K562 (cell line): ENCODE data around the gene NUP43. TPM values are rescaled to one million over a fixed set of nuclear protein-coding genes. Genes with fewer than 3 reads are reported as not detected.

Source experiments
- BACH1 ChIP-seq: fragments of 200-800 bp; sonication (Bioruptor generic); IDR thresholded peaks from 2 replicates; pipeline ENCODE4 v1.6.1; 2016; ENCODE audit warnings: missing genetic modification characterization, missing compliant biosample characterization
- COPS2 ChIP-seq: fragments of 450-650 bp; conservative IDR thresholded peaks from 2 replicates; pipeline ENCODE4 v1.6.1; 2016; ENCODE audit warnings: mild to moderate bottlenecking, moderate library complexity
- NFATC3 ChIP-seq: fragments of 450-650 bp; IDR thresholded peaks from 2 replicates; pipeline ENCODE4 v1.6.1; 2017; ENCODE audit warnings: mild to moderate bottlenecking
- NFXL1 ChIP-seq: fragments of 450-650 bp; formaldehyde crosslinking; IDR thresholded peaks from 2 replicates; pipeline ENCODE4 v1.4.0; 2021; ENCODE audit warnings: mild to moderate bottlenecking
- NR2C2 ChIP-seq, 2 experiments: fragments of 200-800 bp in 1 of 2; sonication (Bioruptor generic) in 1 of 2; sonication (generic) in 1 of 2; formaldehyde crosslinking in 1 of 2; IDR thresholded peaks; 2 replicates each; pipeline versions ENCODE4 v1.6.1 to v1.8.0; 2016 to 2022; ENCODE audit warnings: mild to moderate bottlenecking in 1 of 2, missing compliant biosample characterization in 1 of 2, missing genetic modification characterization in 1 of 2, missing genetic modification reagents in 1 of 2
- POLR2A ChIP-seq: fragments of 450-650 bp; conservative IDR thresholded peaks from 2 replicates; pipeline ENCODE4 v1.6.1; 2016
- SPI1 ChIP-seq: IDR thresholded peaks from 2 replicates; pipeline ENCODE4 v1.6.1; 2011; ENCODE audit warnings: low read depth, low read length, control low read depth, borderline replicate concordance
- ZNF165 ChIP-seq: fragments of 250-450 bp; sonication (Bioruptor Pico); IDR thresholded peaks from 2 replicates; pipeline ENCODE4 v1.4.0; 2020; ENCODE audit warnings: borderline replicate concordance
- ZNF445 ChIP-seq: fragments of 250-450 bp; sonication (Bioruptor Pico); IDR thresholded peaks from 2 replicates; pipeline ENCODE4 v1.4.0; 2020; ENCODE audit warnings: low read depth, mild to moderate bottlenecking, moderate library complexity
- polyA plus RNA-seq, 8 experiments: library from polyadenylated mRNA; depleted of rRNA in 4 of 8; stranded (reverse) in 5 of 8; unstranded in 3 of 8; fragments of >200 nt; fragmentation: Nextera tagmentation in 2 of 8; fragmentation: Illumina TruSeq in 1 of 8; extraction: Ambion mirVana in 2 of 8; extraction: Trizol in 1 of 8; gene quantifications; 2 replicates each; pipeline versions ENCODE4 v1.2.1 to v1.2.3, GENCODE V29; 2011 to 2014; ENCODE audit warnings: inconsistent platforms in 1 of 8, missing spikeins in 1 of 8
- total RNA-seq, 7 experiments: library from RNA; depleted of rRNA in 6 of 7; stranded (reverse); fragments of >200 nt in 6 of 7; fragmentation: Illumina TruSeq in 2 of 7; extraction: Trizol in 2 of 7; gene quantifications; 2 replicates each; pipeline versions ENCODE4 v1.2.1 to v1.2.3, GENCODE V29; 2011 to 2021; ENCODE audit warnings: low replicate concordance in 1 of 7
- TF ChIP-seq, protein P1 (sequence below): fragments of 200-600 bp; sonication (generic); IDR thresholded peaks from one replicate; pipeline ENCODE4 v1.6.1; 2012; ENCODE audit warnings: mild to moderate bottlenecking, low read depth, low read length, inconsistent platforms
- TF ChIP-seq, protein P2 (sequence below): fragments of 250-450 bp; sonication (Bioruptor Pico); IDR thresholded peaks from 2 replicates; pipeline ENCODE4 v1.9.0; 2021; ENCODE audit warnings: mild to moderate bottlenecking, inconsistent platforms
- TF ChIP-seq, protein P3 (sequence below), 2 experiments: fragments of 250-450 bp in 1 of 2; fragments of 450-650 bp in 1 of 2; sonication (Bioruptor Pico) in 1 of 2; IDR thresholded peaks; 2 replicates each; pipeline versions ENCODE4 v1.6.1 to v1.8.0; 2016 to 2021; ENCODE audit warnings: mild to moderate bottlenecking in 2 of 2, moderate library complexity in 2 of 2, missing compliant biosample characterization in 1 of 2, missing genetic modification characterization in 1 of 2
- TF ChIP-seq, protein P4 (sequence below): fragments of 450-650 bp; formaldehyde crosslinking; IDR thresholded peaks from 2 replicates; pipeline ENCODE4 v1.4.0; 2022; ENCODE audit warnings: mild to moderate bottlenecking, moderate library complexity

The NUP43 gene
- total and polyA plus RNA-seq, 9 of the 15 experiments (the other 6 are each of a cell fraction or from before 2014, with no cell fraction given), result 28.9 to 136 (median 67.4) TPM

DNA sequence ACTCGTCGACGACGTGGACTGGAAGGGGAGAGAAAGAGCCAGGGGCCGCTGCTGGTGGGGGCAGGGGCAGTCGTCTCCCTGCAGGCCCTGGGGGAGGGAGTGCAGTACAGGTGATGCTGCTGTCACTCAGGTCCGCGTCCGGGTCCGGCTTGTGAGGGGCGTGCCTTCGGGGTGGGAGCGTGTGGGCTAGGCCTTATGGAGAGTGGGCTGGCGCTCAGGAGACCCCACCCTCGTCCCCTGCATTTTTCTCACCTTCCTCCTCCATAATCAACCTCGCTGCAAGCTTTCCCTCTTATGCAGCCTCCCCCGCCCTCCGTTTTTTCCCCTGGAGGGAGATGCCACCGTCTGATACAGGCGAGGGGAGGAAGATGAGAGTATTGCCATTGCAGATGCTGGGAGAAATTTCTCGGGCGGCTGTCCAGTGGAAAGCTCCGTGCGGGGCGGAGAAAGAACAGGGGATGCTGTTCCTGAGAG lies 3.8 kb upstream of the NUP43 start (continued):
- TF ChIP-seq, protein P1, sequence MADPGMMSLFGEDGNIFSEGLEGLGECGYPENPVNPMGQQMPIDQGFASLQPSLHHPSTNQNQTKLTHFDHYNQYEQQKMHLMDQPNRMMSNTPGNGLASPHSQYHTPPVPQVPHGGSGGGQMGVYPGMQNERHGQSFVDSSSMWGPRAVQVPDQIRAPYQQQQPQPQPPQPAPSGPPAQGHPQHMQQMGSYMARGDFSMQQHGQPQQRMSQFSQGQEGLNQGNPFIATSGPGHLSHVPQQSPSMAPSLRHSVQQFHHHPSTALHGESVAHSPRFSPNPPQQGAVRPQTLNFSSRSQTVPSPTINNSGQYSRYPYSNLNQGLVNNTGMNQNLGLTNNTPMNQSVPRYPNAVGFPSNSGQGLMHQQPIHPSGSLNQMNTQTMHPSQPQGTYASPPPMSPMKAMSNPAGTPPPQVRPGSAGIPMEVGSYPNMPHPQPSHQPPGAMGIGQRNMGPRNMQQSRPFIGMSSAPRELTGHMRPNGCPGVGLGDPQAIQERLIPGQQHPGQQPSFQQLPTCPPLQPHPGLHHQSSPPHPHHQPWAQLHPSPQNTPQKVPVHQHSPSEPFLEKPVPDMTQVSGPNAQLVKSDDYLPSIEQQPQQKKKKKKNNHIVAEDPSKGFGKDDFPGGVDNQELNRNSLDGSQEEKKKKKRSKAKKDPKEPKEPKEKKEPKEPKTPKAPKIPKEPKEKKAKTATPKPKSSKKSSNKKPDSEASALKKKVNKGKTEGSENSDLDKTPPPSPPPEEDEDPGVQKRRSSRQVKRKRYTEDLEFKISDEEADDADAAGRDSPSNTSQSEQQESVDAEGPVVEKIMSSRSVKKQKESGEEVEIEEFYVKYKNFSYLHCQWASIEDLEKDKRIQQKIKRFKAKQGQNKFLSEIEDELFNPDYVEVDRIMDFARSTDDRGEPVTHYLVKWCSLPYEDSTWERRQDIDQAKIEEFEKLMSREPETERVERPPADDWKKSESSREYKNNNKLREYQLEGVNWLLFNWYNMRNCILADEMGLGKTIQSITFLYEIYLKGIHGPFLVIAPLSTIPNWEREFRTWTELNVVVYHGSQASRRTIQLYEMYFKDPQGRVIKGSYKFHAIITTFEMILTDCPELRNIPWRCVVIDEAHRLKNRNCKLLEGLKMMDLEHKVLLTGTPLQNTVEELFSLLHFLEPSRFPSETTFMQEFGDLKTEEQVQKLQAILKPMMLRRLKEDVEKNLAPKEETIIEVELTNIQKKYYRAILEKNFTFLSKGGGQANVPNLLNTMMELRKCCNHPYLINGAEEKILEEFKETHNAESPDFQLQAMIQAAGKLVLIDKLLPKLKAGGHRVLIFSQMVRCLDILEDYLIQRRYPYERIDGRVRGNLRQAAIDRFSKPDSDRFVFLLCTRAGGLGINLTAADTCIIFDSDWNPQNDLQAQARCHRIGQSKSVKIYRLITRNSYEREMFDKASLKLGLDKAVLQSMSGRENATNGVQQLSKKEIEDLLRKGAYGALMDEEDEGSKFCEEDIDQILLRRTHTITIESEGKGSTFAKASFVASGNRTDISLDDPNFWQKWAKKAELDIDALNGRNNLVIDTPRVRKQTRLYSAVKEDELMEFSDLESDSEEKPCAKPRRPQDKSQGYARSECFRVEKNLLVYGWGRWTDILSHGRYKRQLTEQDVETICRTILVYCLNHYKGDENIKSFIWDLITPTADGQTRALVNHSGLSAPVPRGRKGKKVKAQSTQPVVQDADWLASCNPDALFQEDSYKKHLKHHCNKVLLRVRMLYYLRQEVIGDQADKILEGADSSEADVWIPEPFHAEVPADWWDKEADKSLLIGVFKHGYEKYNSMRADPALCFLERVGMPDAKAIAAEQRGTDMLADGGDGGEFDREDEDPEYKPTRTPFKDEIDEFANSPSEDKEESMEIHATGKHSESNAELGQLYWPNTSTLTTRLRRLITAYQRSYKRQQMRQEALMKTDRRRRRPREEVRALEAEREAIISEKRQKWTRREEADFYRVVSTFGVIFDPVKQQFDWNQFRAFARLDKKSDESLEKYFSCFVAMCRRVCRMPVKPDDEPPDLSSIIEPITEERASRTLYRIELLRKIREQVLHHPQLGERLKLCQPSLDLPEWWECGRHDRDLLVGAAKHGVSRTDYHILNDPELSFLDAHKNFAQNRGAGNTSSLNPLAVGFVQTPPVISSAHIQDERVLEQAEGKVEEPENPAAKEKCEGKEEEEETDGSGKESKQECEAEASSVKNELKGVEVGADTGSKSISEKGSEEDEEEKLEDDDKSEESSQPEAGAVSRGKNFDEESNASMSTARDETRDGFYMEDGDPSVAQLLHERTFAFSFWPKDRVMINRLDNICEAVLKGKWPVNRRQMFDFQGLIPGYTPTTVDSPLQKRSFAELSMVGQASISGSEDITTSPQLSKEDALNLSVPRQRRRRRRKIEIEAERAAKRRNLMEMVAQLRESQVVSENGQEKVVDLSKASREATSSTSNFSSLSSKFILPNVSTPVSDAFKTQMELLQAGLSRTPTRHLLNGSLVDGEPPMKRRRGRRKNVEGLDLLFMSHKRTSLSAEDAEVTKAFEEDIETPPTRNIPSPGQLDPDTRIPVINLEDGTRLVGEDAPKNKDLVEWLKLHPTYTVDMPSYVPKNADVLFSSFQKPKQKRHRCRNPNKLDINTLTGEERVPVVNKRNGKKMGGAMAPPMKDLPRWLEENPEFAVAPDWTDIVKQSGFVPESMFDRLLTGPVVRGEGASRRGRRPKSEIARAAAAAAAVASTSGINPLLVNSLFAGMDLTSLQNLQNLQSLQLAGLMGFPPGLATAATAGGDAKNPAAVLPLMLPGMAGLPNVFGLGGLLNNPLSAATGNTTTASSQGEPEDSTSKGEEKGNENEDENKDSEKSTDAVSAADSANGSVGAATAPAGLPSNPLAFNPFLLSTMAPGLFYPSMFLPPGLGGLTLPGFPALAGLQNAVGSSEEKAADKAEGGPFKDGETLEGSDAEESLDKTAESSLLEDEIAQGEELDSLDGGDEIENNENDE, result no peak
- no peak for TF ChIP-seq COPS2
- TF ChIP-seq SPI1, result no peak
- TF ChIP-seq, protein P2, sequence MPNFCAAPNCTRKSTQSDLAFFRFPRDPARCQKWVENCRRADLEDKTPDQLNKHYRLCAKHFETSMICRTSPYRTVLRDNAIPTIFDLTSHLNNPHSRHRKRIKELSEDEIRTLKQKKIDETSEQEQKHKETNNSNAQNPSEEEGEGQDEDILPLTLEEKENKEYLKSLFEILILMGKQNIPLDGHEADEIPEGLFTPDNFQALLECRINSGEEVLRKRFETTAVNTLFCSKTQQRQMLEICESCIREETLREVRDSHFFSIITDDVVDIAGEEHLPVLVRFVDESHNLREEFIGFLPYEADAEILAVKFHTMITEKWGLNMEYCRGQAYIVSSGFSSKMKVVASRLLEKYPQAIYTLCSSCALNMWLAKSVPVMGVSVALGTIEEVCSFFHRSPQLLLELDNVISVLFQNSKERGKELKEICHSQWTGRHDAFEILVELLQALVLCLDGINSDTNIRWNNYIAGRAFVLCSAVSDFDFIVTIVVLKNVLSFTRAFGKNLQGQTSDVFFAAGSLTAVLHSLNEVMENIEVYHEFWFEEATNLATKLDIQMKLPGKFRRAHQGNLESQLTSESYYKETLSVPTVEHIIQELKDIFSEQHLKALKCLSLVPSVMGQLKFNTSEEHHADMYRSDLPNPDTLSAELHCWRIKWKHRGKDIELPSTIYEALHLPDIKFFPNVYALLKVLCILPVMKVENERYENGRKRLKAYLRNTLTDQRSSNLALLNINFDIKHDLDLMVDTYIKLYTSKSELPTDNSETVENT (CRISPR knock-in tag), result no peak
- TF ChIP-seq NFXL1 (CRISPR knock-in tag), result no peak
- TF ChIP-seq NFATC3, result peak; percentile 93
- TF ChIP-seq, protein P3, sequence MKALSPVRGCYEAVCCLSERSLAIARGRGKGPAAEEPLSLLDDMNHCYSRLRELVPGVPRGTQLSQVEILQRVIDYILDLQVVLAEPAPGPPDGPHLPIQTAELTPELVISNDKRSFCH (CRISPR knock-in tag; IDR thresholded peaks at IDR 0.05), result no peak
- TF ChIP-seq, protein P3 (tag; IDR thresholded peaks at IDR 0.05), result no peak
- TF ChIP-seq ZNF165 (CRISPR knock-in tag), result no peak
- no peak for TF ChIP-seq NR2C2 (CRISPR knock-in tag; IDR thresholded peaks at IDR 0.05)
- TF ChIP-seq NR2C2 (tag; IDR thresholded peaks at IDR 0.05), result no peak
- TF ChIP-seq, protein P4, sequence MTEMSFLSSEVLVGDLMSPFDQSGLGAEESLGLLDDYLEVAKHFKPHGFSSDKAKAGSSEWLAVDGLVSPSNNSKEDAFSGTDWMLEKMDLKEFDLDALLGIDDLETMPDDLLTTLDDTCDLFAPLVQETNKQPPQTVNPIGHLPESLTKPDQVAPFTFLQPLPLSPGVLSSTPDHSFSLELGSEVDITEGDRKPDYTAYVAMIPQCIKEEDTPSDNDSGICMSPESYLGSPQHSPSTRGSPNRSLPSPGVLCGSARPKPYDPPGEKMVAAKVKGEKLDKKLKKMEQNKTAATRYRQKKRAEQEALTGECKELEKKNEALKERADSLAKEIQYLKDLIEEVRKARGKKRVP (CRISPR knock-in tag), result no peak; the same call in 1 of the 2 replicates
- no peak for TF ChIP-seq POLR2A
- TF ChIP-seq BACH1, result no peak
- TF ChIP-seq ZNF445, result no peak
